CD14-positive monocyte (primary cell): ENCODE measurements around the gene TAF6. TPM values are rescaled to one million over a fixed set of nuclear protein-coding genes. Genes with fewer than 3 reads are reported as not detected.
A peak's percentile ranks its signal among the peaks of the same experiment; 100 is the strongest.

Experiments
- DNase-seq, 3 donors: peaks; one replicate each; pipeline ENCODE4 v3.0.0-alpha.2; 2011 to 2022
- H2AFZ ChIP-seq: 2 replicates; pipeline ENCODE4 v1.6.0; 2012; ENCODE audit warnings: mild to moderate bottlenecking, low read depth, low read length, inconsistent platforms; ENCODE audit not compliant: insufficient read depth, poor library complexity, severe bottlenecking
- H3K27ac ChIP-seq, 2 donors: 1 replicate in 1 of 2; 2 replicates in 1 of 2; pipeline ENCODE4 v1.5.1; 2012 to 2013; ENCODE audit warnings: low read length in 2 of 2, control low read depth in 1 of 2, inconsistent platforms in 1 of 2, low read depth in 1 of 2, mild to moderate bottlenecking in 1 of 2
- H3K27me3 ChIP-seq, 2 donors: one replicate each; pipeline versions ENCODE4 v1.6.0 to v1.6.1; 2011 to 2013; ENCODE audit warnings: low read length in 2 of 2; ENCODE audit not compliant: control insufficient read depth in 2 of 2, insufficient read depth in 2 of 2
- H3K36me3 ChIP-seq, 2 donors: replicated peaks in 1 of 2; 1 replicate in 1 of 2; 2 replicates in 1 of 2; pipeline versions ENCODE4 v1.5.1 to v1.6.1; 2012 to 2013; ENCODE audit warnings: low read length in 2 of 2, control low read depth in 1 of 2, inconsistent platforms in 1 of 2, mild to moderate bottlenecking in 1 of 2; ENCODE audit not compliant: insufficient read depth in 2 of 2, control insufficient read depth in 1 of 2
- H3K4me1 ChIP-seq, 2 donors: 1 replicate in 1 of 2; 2 replicates in 1 of 2; pipeline versions ENCODE4 v1.5.1 to v1.6.1; 2012 to 2013; ENCODE audit warnings: low read length in 2 of 2, control low read depth in 1 of 2, inconsistent platforms in 1 of 2, mild to moderate bottlenecking in 1 of 2, moderate library complexity in 1 of 2; ENCODE audit not compliant: insufficient read depth in 2 of 2, control insufficient read depth in 1 of 2
- H3K4me2 ChIP-seq: replicated peaks from 2 replicates; pipeline ENCODE3; 2012; ENCODE audit warnings: low read length, moderate library complexity, mild to moderate bottlenecking; ENCODE audit not compliant: poor library complexity, severe bottlenecking; ENCODE audit errors: extremely low read depth
- H3K4me3 ChIP-seq, 3 experiments: fragments of 200-600 bp in 1 of 3; sonication (generic) in 1 of 3; replicated peaks in 1 of 3; 1 replicate in 2 of 3; 2 replicates in 1 of 3; pipeline ENCODE4 v1.5.1; 2011 to 2013; ENCODE audit warnings: low read length in 3 of 3, mild to moderate bottlenecking in 3 of 3, control low read depth in 2 of 3, low read depth in 2 of 3, inconsistent platforms in 1 of 3, moderate library complexity in 1 of 3
- H3K79me2 ChIP-seq: 2 replicates; pipeline ENCODE4 v1.6.0; 2012; ENCODE audit warnings: mild to moderate bottlenecking, control low read depth, inconsistent platforms, low read length, moderate library complexity; ENCODE audit not compliant: insufficient read depth
- H3K9ac ChIP-seq: 2 replicates; pipeline ENCODE4 v1.6.0; 2017; ENCODE audit warnings: low read length, mild to moderate bottlenecking; ENCODE audit not compliant: insufficient read depth, poor library complexity, severe bottlenecking
- H3K9me3 ChIP-seq, 2 donors: replicated peaks in 1 of 2; 1 replicate in 1 of 2; 2 replicates in 1 of 2; pipeline versions ENCODE4 v1.5.1 to v1.6.1; 2012 to 2013; ENCODE audit warnings: low read length in 2 of 2, control low read depth in 1 of 2; ENCODE audit not compliant: control insufficient read depth in 1 of 2, insufficient read depth in 1 of 2
- H4K20me1 ChIP-seq: 2 replicates; pipeline ENCODE4 v1.6.0; 2012; ENCODE audit warnings: mild to moderate bottlenecking, low read length, control low read depth, moderate library complexity; ENCODE audit not compliant: insufficient read depth
- H3K27ac Mint-ChIP-seq, 7 donors: one replicate each; pipeline ENCODE4 v1.8.0; 2020; ENCODE audit warnings: mild to moderate bottlenecking in 7 of 7, mixed read lengths in 7 of 7, moderate library complexity in 6 of 7, inconsistent platforms in 2 of 7
- H3K27me3 Mint-ChIP-seq, 3 donors: one replicate each; pipeline ENCODE4 v1.8.0; 2021 to 2022; ENCODE audit warnings: low read depth in 3 of 3, mild to moderate bottlenecking in 3 of 3, mixed read lengths in 3 of 3, moderate library complexity in 3 of 3, inconsistent platforms in 1 of 3
- H3K36me3 Mint-ChIP-seq, 2 donors: one replicate each; pipeline ENCODE4 v1.8.0; 2020; ENCODE audit warnings: mixed read lengths in 2 of 2, inconsistent platforms in 1 of 2, mild to moderate bottlenecking in 1 of 2
- H3K4me1 Mint-ChIP-seq: one replicate; pipeline ENCODE4 v1.8.0; 2020; ENCODE audit warnings: mild to moderate bottlenecking, mixed read lengths
- H3K4me3 Mint-ChIP-seq, 2 donors: one replicate each; pipeline ENCODE4 v1.8.0; 2020; ENCODE audit warnings: mild to moderate bottlenecking in 2 of 2, mixed read lengths in 2 of 2, moderate library complexity in 1 of 2
- H3K9me3 Mint-ChIP-seq, 7 donors: one replicate each; pipeline ENCODE4 v1.8.0; 2020 to 2022; ENCODE audit warnings: mixed read lengths in 7 of 7, mild to moderate bottlenecking in 6 of 7, moderate library complexity in 6 of 7, inconsistent platforms in 2 of 7
- CTCF ChIP-seq: fragments of 200-600 bp; IDR thresholded peaks from one replicate; pipeline ENCODE4 v1.8.0; 2022; ENCODE audit warnings: antibody characterized with exemption, mild to moderate bottlenecking
- WGBS: methylation state at CpG from one replicate; pipeline ENCODE4 v1.1.5; 2013; ENCODE audit warnings: missing lambda C conversion rate; ENCODE audit not compliant: insufficient coverage; 5-methylcytosine and 5-hydroxymethylcytosine counted together
- intact Hi-C, 2 donors: fragments of 100-400 bp; cut with micrococcal nuclease; formaldehyde crosslinking; loops; one replicate each; pipeline versions ENCODE4 v1.15.0 to v1.15.1; 2023
- polyA plus RNA-seq, 3 donors: library from polyadenylated mRNA; depleted of rRNA in 1 of 3; unstranded in 2 of 3; stranded (reverse) in 1 of 3; fragments of 300-500 nt in 2 of 3; fragments of >200 nt in 1 of 3; fragmentation: Illumina TruSeq in 2 of 3; gene quantifications; 1 replicate in 2 of 3; 2 replicates in 1 of 3; pipeline ENCODE4 v1.2.3, GENCODE V29; 2012 to 2021

TAF6 gene
- polyA plus RNA-seq, 3 donors: 9.6 to 28.9 (median 11.0) TPM

GRCh38 chr7:100081535-100082102 is 37.5 kb downstream of the TAF6 start, which contains the start of gene ZNF3:
Gene ZNF3, minus strand, starts transcription at chr7:100081723. Its CDS starts 4,366 bp downstream, at chr7:100077357.
- H3K36me3 Mint-ChIP-seq: peaks cover 12 to 27% of the 10 kb centered on the region in 2 donors
- DNase-seq: peak; percentile 98 to 99 (median 99)
- Histone ChIP-seq H3K79me2 (peaks cover 44% of the 10 kb centered on the region), H3K4me3 (peak within 1 kb of the TSS; percentile 44 to 94 (median 81)), H3K27ac (peak within 1 kb of the TSS; percentile 69 to 86), H3K4me1 (peaks cover 36 to 40% of the 10 kb centered on the region in 2 donors), H2AFZ (peak within 1 kb of the TSS; percentile 81), H3K9ac (peak within 1 kb of the TSS; percentile 86), H3K9me3 (no peaks in the 10 kb centered on the region), H3K27me3 (no peaks in the 10 kb centered on the region), H3K36me3 (peaks cover 11 to 29% of the 10 kb centered on the region in 2 donors), H3K4me2 (peak within 1 kb of the TSS; percentile 94), H4K20me1 (peaks cover 17% of the 10 kb centered on the region)
- peak within 1 kb of the TSS; percentile 89 to 96 (median 93) for H3K27ac Mint-ChIP-seq
- intact Hi-C loops: loop anchor here (10.0 kb wide), 1 partner anchor 67 kb away; the partner anchor contains the start of gene ZKSCAN1 (in 2 of the 2)
- H3K9me3 Mint-ChIP-seq: peaks cover 0 to 5% (median 0%) of the 10 kb centered on the region in 7 donors
- peak; percentile 95 for TF ChIP-seq CTCF
- H3K4me1 Mint-ChIP-seq: peaks cover 37% of the 10 kb centered on the region
- H3K4me3 Mint-ChIP-seq: peak within 1 kb of the TSS; percentile 82 to 92
- WGBS: under 1% methylated on average over 41 of the region's 55 CpGs
- peaks cover 8 to 15% (median 13%) of the 10 kb centered on the region in 3 donors for H3K27me3 Mint-ChIP-seq

- peak overlapping the region; percentile 44 to 94 (median 81) for H3K4me3 ChIP-seq
- Mint-ChIP-seq H3K4me1 (peaks cover 34% of the 10 kb centered on the region), H3K36me3 (peaks cover 18 to 33% of the 10 kb centered on the region in 2 donors), H3K27me3 (peaks cover 5 to 15% (median 13%) of the 10 kb centered on the region in 3 donors), H3K27ac (peak overlapping the region; percentile 80 to 93 (median 87)), H3K4me3 (peak overlapping the region; percentile 82 to 92), H3K9me3 (peaks cover 0 to 5% (median 0%) of the 10 kb centered on the region in 7 donors)
- H3K9me3 ChIP-seq: no peaks in the 10 kb centered on the region
- intact Hi-C loops: loop anchor here (10.0 kb wide), 1 partner anchor 66 kb away; the partner anchor contains the start of gene ZKSCAN1 (in 2 of the 2)
- H2AFZ ChIP-seq: peak overlapping the region; percentile 81
- H3K36me3 ChIP-seq: peaks cover 17 to 35% of the 10 kb centered on the region in 2 donors
- no peaks in the 10 kb centered on the region for H3K27me3 ChIP-seq
- peaks cover 21% of the 10 kb centered on the region for H4K20me1 ChIP-seq
- H3K4me1 ChIP-seq: peaks cover 34% of the 10 kb centered on the region in 2 donors
- DNase-seq: no peak
- H3K27ac ChIP-seq: peak overlapping the region; percentile 46 to 86
- WGBS: 1% methylated on average over 24 of the region's 34 CpGs
- peak overlapping the region; percentile 94 for H3K4me2 ChIP-seq
- peak overlapping the region; percentile 86 for H3K9ac ChIP-seq
- TF ChIP-seq CTCF: no peak
- H3K79me2 ChIP-seq: peaks cover 46% of the 10 kb centered on the region
Observed at GRCh38 chr7:100080907-100081534, 38.1 kb downstream of the TAF6 start.
